Measurements from ENCODE around the gene NADSYN1.

DNA sequence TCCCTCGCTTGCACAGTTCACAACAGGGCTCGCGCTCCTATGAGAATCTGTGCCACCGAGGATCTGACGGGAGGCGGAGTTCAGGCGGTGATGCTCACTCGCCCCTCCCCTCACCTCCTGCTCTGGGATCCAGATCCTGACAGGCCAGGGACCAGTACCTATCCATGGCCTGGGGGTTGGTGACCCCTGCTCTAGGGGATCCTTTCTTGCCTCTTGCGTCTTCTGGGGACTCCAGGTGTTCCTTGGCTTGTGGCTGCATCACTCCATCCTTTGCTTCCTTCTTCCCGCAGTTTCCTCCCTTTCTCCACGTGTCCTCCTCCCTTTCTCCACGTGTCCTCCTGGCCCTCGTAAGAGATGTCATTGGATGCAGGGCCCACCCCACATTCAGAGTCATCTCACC is 43.4 kb downstream of the NADSYN1 start:
- TF ChIP-seq POLR2AphosphoS5 (IDR thresholded peaks at IDR 0.05) (no peak), REST (IDR thresholded peaks at IDR 0.05; ENCODE audit: borderline replicate concordance) (no peak), EZH2 (IDR thresholded peaks at IDR 0.05; ENCODE audit: borderline replicate concordance, insufficient read depth, low read length, poor library complexity, severe bottlenecking) (no peak), RAD21 (conservative IDR thresholded peaks at IDR 0.05) (no peak)
- TF ChIP-seq, protein P1, sequence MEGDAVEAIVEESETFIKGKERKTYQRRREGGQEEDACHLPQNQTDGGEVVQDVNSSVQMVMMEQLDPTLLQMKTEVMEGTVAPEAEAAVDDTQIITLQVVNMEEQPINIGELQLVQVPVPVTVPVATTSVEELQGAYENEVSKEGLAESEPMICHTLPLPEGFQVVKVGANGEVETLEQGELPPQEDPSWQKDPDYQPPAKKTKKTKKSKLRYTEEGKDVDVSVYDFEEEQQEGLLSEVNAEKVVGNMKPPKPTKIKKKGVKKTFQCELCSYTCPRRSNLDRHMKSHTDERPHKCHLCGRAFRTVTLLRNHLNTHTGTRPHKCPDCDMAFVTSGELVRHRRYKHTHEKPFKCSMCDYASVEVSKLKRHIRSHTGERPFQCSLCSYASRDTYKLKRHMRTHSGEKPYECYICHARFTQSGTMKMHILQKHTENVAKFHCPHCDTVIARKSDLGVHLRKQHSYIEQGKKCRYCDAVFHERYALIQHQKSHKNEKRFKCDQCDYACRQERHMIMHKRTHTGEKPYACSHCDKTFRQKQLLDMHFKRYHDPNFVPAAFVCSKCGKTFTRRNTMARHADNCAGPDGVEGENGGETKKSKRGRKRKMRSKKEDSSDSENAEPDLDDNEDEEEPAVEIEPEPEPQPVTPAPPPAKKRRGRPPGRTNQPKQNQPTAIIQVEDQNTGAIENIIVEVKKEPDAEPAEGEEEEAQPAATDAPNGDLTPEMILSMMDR (IDR thresholded peaks at IDR 0.05; ENCODE audit: poor library complexity, severe bottlenecking) = no peak
